Breast epithelium (tissue), 4 donors: ENCODE results near the gene FAM83F. TPM values are rescaled to one million over a fixed set of nuclear protein-coding genes. Genes with fewer than 3 reads are reported as not detected.

Experiments used
- DNase-seq, 2 donors: peaks; one replicate each; pipeline ENCODE4 v3.0.0-alpha.2; 2019; ENCODE audit warnings: low spot score in 2 of 2
- H3K27ac ChIP-seq, 2 donors: fragments of 200-600 bp; sonication (generic) in 1 of 2; one replicate each; pipeline ENCODE4 v1.5.1; 2016 to 2019; ENCODE audit warnings: mild to moderate bottlenecking in 1 of 2
- H3K27me3 ChIP-seq, 2 donors: fragments of 200-600 bp; sonication (generic) in 1 of 2; one replicate each; pipeline versions ENCODE4 v1.5.1 to v1.6.0; 2017 to 2019; ENCODE audit warnings: control low read depth in 1 of 2, mild to moderate bottlenecking in 1 of 2
- H3K36me3 ChIP-seq: fragments of 200-600 bp; one replicate; pipeline ENCODE4 v1.5.1; 2019
- H3K4me1 ChIP-seq, 2 donors: fragments of 200-600 bp; sonication (generic); one replicate each; pipeline ENCODE4 v1.5.1; 2016 to 2019; ENCODE audit warnings: control low read depth in 1 of 2
- H3K4me3 ChIP-seq, 3 donors: fragments of 200-600 bp; sonication (generic); 1 replicate in 2 of 3; 2 replicates in 1 of 3; pipeline ENCODE4 v1.5.1; 2016 to 2019; ENCODE audit warnings: mild to moderate bottlenecking in 3 of 3, moderate library complexity in 2 of 3
- H3K9me3 ChIP-seq, 2 donors: fragments of 200-600 bp; sonication (generic) in 1 of 2; one replicate each; pipeline ENCODE4 v1.5.1; 2016 to 2019; ENCODE audit warnings: control low read depth in 1 of 2
- POLR2A ChIP-seq: fragments of 450-650 bp; IDR thresholded peaks from one replicate; pipeline ENCODE4 v1.6.1; 2016; ENCODE audit warnings: antibody characterized with exemption, mild to moderate bottlenecking, moderate library complexity
- POLR2AphosphoS5 ChIP-seq, 3 donors: sonication (generic); formaldehyde crosslinking; IDR thresholded peaks; one replicate each; pipeline ENCODE4 v1.6.1; 2017; ENCODE audit warnings: antibody characterized with exemption in 3 of 3
- intact Hi-C: fragments of 100-400 bp; cut with DNase I; formaldehyde crosslinking; loops from one replicate; pipeline ENCODE4 v1.15.1; 2023; ENCODE audit warnings: low total_unique reads
- total RNA-seq, 3 donors: library from RNA; depleted of rRNA; stranded (reverse); fragments of >200 nt; gene quantifications; one replicate each; pipeline ENCODE4 v1.1.0, GENCODE V29; 2016
- TF ChIP-seq, protein P1 (sequence below), 3 donors: fragments of 450-650 bp; IDR thresholded peaks; one replicate each; pipeline ENCODE4 v1.5.1; 2016 to 2017; ENCODE audit warnings: antibody characterized with exemption in 3 of 3, mild to moderate bottlenecking in 3 of 3, moderate library complexity in 3 of 3

Gene FAM83F
- total RNA-seq, 3 donors from 2014 or later: 4.5 to 15.5 (median 7.5) TPM

DNA sequence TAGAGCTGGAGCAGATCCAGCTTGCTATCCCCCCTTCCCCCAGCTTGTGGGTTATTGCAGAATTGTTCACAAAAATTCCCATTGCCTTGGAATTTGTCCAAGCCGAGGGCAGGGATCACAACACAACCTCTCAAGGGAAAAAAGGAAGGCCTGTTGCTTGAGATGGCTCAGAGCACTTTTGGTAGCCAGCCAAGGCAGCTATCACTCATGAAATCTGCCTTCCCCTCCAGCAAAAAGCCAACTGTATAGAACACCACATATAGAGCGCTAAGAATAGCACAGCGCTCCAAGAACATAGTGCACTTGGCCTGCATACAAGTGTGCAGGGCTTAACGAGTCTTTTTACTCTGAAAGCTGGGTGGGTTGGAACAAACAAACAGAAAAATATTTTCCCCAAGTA lies 46.2 kb downstream of the FAM83F start:
- peak in 1 of 3 donors; percentile 31 for TF ChIP-seq POLR2AphosphoS5 (IDR thresholded peaks at IDR 0.05)
- TF ChIP-seq, protein P1, sequence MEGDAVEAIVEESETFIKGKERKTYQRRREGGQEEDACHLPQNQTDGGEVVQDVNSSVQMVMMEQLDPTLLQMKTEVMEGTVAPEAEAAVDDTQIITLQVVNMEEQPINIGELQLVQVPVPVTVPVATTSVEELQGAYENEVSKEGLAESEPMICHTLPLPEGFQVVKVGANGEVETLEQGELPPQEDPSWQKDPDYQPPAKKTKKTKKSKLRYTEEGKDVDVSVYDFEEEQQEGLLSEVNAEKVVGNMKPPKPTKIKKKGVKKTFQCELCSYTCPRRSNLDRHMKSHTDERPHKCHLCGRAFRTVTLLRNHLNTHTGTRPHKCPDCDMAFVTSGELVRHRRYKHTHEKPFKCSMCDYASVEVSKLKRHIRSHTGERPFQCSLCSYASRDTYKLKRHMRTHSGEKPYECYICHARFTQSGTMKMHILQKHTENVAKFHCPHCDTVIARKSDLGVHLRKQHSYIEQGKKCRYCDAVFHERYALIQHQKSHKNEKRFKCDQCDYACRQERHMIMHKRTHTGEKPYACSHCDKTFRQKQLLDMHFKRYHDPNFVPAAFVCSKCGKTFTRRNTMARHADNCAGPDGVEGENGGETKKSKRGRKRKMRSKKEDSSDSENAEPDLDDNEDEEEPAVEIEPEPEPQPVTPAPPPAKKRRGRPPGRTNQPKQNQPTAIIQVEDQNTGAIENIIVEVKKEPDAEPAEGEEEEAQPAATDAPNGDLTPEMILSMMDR (IDR thresholded peaks at IDR 0.05): no peak
- H3K27ac ChIP-seq: peak overlapping the region; percentile 62 to 93
- H3K4me1 ChIP-seq: peaks cover 3 to 27% of the 10 kb centered on the region in 2 donors
- intact Hi-C loops: no loop called here
- DNase-seq: peak in 1 of 2 donors; percentile 61
- no peaks in the 10 kb centered on the region for H3K36me3 ChIP-seq
- no peaks in the 10 kb centered on the region for H3K27me3 ChIP-seq
- no peak overlapping the region for H3K4me3 ChIP-seq
- no peaks in the 10 kb centered on the region for H3K9me3 ChIP-seq

DNA sequence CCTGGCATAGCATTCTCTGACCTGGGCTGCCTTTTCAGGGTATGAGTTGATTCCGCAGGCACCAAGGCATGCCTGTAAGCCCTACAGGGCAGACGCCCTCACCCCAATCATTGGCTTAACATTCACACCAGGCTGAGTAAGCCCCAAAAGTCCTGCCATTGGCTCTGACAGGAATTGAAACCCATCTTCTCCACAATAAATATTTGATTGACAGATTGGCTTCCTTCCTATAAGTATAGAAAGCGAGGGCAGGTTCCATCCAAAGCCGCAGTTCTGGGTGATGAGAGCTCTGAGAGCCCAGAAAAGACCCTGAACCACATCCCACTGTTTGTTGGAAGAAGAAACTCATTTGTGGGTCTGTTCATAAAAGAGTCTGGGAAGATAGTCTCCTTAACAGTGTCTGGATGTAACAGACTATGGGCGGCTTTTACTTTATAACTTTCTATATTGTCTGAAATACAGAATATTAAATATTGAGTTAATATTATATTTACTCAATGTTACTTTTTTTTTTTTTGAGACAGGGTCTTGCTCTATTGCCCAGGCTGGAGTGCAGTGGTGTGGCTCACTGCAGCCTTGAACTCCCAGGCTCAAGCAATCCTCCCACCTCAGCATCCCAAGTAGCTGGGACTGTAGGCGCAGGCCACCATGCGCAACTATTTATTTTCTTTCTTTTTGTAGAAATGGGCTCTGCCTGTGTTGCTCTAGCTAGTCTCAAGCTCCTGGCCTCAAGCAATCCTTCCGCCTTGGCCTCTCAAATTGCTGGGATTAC lies 46.8 kb downstream of the FAM83F start:
- peak in 1 of 2 donors; percentile 33 for DNase-seq
- H3K4me1 ChIP-seq: peaks cover 3 to 27% of the 10 kb centered on the region in 2 donors

DNA sequence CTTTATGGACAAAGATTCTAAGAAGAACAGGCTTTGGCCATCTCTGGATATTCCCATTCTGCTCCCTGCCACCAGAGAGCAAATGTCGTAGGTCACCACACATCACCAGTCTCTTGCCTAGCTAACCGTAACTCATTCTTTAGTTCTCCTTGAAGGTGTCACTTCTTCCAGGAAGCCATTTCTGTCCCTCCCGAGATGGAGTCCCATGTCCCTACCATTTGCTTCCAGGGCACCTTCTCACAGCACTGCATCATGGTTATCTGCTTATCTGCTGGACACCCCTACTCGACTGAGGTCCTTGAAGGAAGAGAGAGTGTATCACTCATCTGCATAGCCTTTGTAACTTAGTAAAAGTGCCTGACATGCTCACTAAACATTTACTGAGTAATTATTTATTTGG lies 47.6 kb downstream of the FAM83F start:
- peak in 1 of 2 donors; percentile 31 for DNase-seq
- peaks cover 3 to 27% of the 10 kb centered on the region in 2 donors for H3K4me1 ChIP-seq

More for the DNA sequence above, 46.8 kb downstream of the FAM83F start:
- Histone ChIP-seq H3K9me3 (no peaks in the 10 kb centered on the region), H3K4me3 (no peak overlapping the region), H3K27me3 (no peaks in the 10 kb centered on the region), H3K27ac (peak overlapping the region; percentile 93 to 96), H3K36me3 (no peaks in the 10 kb centered on the region)
- intact Hi-C loops: no loop called here
- TF ChIP-seq POLR2AphosphoS5 (IDR thresholded peaks at IDR 0.05) (no peak), POLR2A (no peak)
- TF ChIP-seq, protein P1 (IDR thresholded peaks at IDR 0.05): no peak

DNA sequence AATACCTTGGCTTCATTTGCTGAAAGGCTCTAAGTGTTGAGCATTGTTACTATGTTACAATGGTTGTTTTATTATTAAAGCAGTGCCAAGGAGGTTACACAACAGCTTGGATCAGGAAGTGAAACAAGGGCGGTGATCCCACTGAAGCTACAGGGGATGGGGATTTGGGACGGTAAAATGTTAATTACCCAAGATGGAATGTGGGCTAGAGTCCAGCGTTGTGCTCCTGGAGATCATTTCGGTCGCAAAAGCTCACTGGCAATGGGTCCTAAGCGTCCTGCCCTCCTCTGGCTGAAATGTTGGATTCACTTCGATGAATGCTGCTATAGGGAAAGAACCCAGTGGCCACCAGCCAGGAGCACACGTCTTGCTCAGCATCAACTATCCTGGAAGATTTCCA lies 48.3 kb downstream of the FAM83F start:
- Histone ChIP-seq H3K27me3 (no peaks in the 10 kb centered on the region), H3K36me3 (no peaks in the 10 kb centered on the region), H3K9me3 (no peaks in the 10 kb centered on the region), H3K4me3 (peak overlapping the region; percentile 76 to 95 (median 80)), H3K27ac (peak overlapping the region; percentile 93 to 96), H3K4me1 (peaks cover 3 to 27% of the 10 kb centered on the region in 2 donors)
- intact Hi-C loops: no loop called here
- peak; percentile 59 to 85 for DNase-seq
- TF ChIP-seq POLR2AphosphoS5 (IDR thresholded peaks at IDR 0.05) (peak; percentile 66 to 87 (median 71)), POLR2A (no peak)
- TF ChIP-seq, protein P1 (IDR thresholded peaks at IDR 0.05): peak in 2 of 3 donors; percentile 16 to 35

More for the DNA sequence above, 47.6 kb downstream of the FAM83F start:
- Histone ChIP-seq H3K36me3 (no peaks in the 10 kb centered on the region), H3K9me3 (no peaks in the 10 kb centered on the region), H3K4me3 (no peak overlapping the region), H3K27me3 (no peaks in the 10 kb centered on the region), H3K27ac (peak overlapping the region; percentile 93 to 96)
- intact Hi-C loops: no loop called here
- TF ChIP-seq POLR2A: no peak
- TF ChIP-seq, protein P1 (IDR thresholded peaks at IDR 0.05): no peak
- no peak for TF ChIP-seq POLR2AphosphoS5 (IDR thresholded peaks at IDR 0.05)

DNA sequence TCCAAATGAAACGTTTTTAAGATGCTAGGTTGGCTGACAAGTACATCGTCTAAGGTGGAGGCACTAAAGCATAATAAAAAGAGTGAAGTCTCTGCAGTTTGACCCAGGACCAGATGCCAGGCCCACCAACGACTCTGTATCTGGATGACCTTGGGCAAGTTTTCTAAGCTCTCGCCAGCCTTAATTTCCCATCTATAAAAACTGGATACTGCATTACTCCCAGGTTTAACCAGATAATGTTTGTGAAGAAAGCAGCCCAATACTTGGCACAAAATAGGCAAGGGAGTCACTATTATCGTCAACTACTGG lies 49.0 kb downstream of the FAM83F start:
- intact Hi-C loops: no loop called here
- Histone ChIP-seq H3K27ac (peak overlapping the region; percentile 93 to 96), H3K4me3 (peak overlapping the region; percentile 76 to 95 (median 80)), H3K4me1 (peaks cover 3 to 27% of the 10 kb centered on the region in 2 donors), H3K27me3 (no peaks in the 10 kb centered on the region), H3K36me3 (no peaks in the 10 kb centered on the region), H3K9me3 (no peaks in the 10 kb centered on the region)
- no peak for TF ChIP-seq POLR2AphosphoS5 (IDR thresholded peaks at IDR 0.05)
- TF ChIP-seq, protein P1 (IDR thresholded peaks at IDR 0.05): no peak
- no peak for TF ChIP-seq POLR2A
- DNase-seq: peak in 1 of 2 donors; percentile 37
